ENCODE measurements around the gene GADD45A. TPM values are rescaled to one million over a fixed set of nuclear protein-coding genes. Genes with fewer than 3 reads are reported as not detected.

The GADD45A gene
- total and polyA plus RNA-seq, 9 of the 15 experiments (the other 6 are each of a cell fraction or from before 2014, with no cell fraction given), result 21.3 to 156 (median 62.1) TPM

DNA sequence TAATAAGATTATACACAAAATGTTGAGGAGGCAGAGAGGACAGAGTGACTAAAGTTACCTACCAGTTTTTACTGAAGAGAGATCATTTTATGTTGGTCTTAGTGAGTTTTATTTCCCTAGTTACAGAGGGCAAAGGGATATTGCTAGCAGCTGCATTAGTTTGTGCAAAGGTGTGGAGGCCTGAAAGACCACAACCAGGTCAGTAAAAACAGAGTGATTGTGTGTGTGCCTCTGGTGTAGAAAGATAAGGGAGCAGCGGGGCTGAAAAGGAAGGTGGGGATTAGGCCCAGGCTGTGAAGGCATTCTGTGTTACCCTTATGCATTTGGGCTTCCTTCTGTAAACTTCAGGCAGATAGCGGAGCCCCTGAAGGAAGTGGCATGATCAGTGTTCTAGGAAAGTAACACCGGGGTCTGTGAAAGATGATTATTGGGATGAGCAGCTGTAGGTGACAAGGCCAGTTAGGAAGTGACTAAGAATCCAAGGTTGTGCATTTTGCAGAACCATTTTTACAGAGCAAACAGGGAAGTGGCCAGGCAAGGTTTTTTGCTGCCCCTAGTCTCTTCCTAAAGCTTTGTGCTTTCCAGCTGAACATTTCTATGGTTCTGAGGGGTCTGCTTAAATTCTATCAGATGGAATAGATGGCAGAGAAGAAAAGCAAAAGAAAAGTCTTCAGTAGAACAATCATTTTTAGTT is 3.7 kb downstream of the GADD45A start (continued):
- TF ChIP-seq CBX2 (IDR thresholded peaks at IDR 0.05; ENCODE audit: insufficient read depth, low read length, poor library complexity, severe bottlenecking) (no peak), THRA (IDR thresholded peaks at IDR 0.05) (no peak), TOE1 (IDR thresholded peaks at IDR 0.05; ENCODE audit: borderline replicate concordance) (peak; percentile 75), TOE1 (CRISPR knock-in tag; IDR thresholded peaks at IDR 0.05; ENCODE audit: borderline replicate concordance, low read depth) (no peak), CSDE1 (IDR thresholded peaks at IDR 0.05) (0 out of 4 replicates have a peak, but pooled peaks of 1 of the 2 experiments have one; percentile 29), STAT5A (IDR thresholded peaks at IDR 0.05; ENCODE audit: borderline replicate concordance, low read length) (peak; percentile 77), SOX6 (IDR thresholded peaks at IDR 0.05) (peak; percentile 98), ZNF785 (CRISPR knock-in tag; IDR thresholded peaks at IDR 0.05) (no peak), ATF1 (CRISPR knock-in tag; IDR thresholded peaks at IDR 0.05) (no peak), ATF1 (tag; IDR thresholded peaks at IDR 0.05) (peak; percentile 26; the same call in 1 of the 2 replicates), POLR2G (IDR thresholded peaks at IDR 0.05; ENCODE audit: low read depth, low read length) (peak; percentile 73), FIP1L1 (IDR thresholded peaks at IDR 0.05; ENCODE audit: low read depth, low read length, poor library complexity, severe bottlenecking) (peak; percentile 50)
- TF ChIP-seq, protein P1, sequence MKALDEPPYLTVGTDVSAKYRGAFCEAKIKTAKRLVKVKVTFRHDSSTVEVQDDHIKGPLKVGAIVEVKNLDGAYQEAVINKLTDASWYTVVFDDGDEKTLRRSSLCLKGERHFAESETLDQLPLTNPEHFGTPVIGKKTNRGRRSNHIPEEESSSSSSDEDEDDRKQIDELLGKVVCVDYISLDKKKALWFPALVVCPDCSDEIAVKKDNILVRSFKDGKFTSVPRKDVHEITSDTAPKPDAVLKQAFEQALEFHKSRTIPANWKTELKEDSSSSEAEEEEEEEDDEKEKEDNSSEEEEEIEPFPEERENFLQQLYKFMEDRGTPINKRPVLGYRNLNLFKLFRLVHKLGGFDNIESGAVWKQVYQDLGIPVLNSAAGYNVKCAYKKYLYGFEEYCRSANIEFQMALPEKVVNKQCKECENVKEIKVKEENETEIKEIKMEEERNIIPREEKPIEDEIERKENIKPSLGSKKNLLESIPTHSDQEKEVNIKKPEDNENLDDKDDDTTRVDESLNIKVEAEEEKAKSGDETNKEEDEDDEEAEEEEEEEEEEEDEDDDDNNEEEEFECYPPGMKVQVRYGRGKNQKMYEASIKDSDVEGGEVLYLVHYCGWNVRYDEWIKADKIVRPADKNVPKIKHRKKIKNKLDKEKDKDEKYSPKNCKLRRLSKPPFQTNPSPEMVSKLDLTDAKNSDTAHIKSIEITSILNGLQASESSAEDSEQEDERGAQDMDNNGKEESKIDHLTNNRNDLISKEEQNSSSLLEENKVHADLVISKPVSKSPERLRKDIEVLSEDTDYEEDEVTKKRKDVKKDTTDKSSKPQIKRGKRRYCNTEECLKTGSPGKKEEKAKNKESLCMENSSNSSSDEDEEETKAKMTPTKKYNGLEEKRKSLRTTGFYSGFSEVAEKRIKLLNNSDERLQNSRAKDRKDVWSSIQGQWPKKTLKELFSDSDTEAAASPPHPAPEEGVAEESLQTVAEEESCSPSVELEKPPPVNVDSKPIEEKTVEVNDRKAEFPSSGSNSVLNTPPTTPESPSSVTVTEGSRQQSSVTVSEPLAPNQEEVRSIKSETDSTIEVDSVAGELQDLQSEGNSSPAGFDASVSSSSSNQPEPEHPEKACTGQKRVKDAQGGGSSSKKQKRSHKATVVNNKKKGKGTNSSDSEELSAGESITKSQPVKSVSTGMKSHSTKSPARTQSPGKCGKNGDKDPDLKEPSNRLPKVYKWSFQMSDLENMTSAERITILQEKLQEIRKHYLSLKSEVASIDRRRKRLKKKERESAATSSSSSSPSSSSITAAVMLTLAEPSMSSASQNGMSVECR (CRISPR knock-in tag; IDR thresholded peaks at IDR 0.05), result peak; percentile 48
- TF ChIP-seq, protein P2, sequence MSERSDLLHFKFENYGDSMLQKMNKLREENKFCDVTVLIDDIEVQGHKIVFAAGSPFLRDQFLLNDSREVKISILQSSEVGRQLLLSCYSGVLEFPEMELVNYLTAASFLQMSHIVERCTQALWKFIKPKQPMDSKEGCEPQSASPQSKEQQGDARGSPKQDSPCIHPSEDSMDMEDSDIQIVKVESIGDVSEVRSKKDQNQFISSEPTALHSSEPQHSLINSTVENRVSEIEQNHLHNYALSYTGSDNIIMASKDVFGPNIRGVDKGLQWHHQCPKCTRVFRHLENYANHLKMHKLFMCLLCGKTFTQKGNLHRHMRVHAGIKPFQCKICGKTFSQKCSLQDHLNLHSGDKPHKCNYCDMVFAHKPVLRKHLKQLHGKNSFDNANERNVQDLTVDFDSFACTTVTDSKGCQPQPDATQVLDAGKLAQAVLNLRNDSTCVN (CRISPR knock-in tag; IDR thresholded peaks at IDR 0.05), result peak; percentile 66; the same call in 1 of the 2 replicates
- TF ChIP-seq, protein P3, sequence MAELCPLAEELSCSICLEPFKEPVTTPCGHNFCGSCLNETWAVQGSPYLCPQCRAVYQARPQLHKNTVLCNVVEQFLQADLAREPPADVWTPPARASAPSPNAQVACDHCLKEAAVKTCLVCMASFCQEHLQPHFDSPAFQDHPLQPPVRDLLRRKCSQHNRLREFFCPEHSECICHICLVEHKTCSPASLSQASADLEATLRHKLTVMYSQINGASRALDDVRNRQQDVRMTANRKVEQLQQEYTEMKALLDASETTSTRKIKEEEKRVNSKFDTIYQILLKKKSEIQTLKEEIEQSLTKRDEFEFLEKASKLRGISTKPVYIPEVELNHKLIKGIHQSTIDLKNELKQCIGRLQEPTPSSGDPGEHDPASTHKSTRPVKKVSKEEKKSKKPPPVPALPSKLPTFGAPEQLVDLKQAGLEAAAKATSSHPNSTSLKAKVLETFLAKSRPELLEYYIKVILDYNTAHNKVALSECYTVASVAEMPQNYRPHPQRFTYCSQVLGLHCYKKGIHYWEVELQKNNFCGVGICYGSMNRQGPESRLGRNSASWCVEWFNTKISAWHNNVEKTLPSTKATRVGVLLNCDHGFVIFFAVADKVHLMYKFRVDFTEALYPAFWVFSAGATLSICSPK (IDR thresholded peaks at IDR 0.05; ENCODE audit: borderline replicate concordance), result no peak
